HepG2 (cell line): Measurements from ENCODE around the gene PAIP1.

Experiments used
- NR3C1 ChIP-seq: sonication (generic); formaldehyde crosslinking; IDR thresholded peaks from 2 replicates; pipeline ENCODE4 v1.4.0; 2020; ENCODE audit warnings: missing genetic modification reagents
- PHF20 ChIP-seq: sonication (generic); formaldehyde crosslinking; IDR thresholded peaks from 2 replicates; pipeline ENCODE4 v1.5.0; 2020; ENCODE audit warnings: mild to moderate bottlenecking, missing genetic modification reagents
- SMARCC2 ChIP-seq: fragments of 450-650 bp; IDR thresholded peaks from 2 replicates; pipeline ENCODE4 v1.6.1; 2017; ENCODE audit warnings: antibody characterized with exemption, mild to moderate bottlenecking
- ZNF800 ChIP-seq: sonication (generic); formaldehyde crosslinking; IDR thresholded peaks from 2 replicates; pipeline ENCODE4 v1.4.0; 2020; ENCODE audit warnings: missing genetic modification reagents

GRCh38 chr5:43572357-43572756 lies 15.5 kb upstream of the PAIP1 start:
- TF ChIP-seq ZNF800 (no peak), SMARCC2 (no peak), NR3C1 (CRISPR knock-in tag) (no peak), PHF20 (CRISPR knock-in tag) (no peak)
